SIG-M5 (cell line): ENCODE data around the gene OGFR.

ENCODE experiments used
- DNase-seq: peaks from one replicate; lab custom pipeline; 2025; lab: John Stamatoyannopoulos, UW

OGFR gene

DNA sequence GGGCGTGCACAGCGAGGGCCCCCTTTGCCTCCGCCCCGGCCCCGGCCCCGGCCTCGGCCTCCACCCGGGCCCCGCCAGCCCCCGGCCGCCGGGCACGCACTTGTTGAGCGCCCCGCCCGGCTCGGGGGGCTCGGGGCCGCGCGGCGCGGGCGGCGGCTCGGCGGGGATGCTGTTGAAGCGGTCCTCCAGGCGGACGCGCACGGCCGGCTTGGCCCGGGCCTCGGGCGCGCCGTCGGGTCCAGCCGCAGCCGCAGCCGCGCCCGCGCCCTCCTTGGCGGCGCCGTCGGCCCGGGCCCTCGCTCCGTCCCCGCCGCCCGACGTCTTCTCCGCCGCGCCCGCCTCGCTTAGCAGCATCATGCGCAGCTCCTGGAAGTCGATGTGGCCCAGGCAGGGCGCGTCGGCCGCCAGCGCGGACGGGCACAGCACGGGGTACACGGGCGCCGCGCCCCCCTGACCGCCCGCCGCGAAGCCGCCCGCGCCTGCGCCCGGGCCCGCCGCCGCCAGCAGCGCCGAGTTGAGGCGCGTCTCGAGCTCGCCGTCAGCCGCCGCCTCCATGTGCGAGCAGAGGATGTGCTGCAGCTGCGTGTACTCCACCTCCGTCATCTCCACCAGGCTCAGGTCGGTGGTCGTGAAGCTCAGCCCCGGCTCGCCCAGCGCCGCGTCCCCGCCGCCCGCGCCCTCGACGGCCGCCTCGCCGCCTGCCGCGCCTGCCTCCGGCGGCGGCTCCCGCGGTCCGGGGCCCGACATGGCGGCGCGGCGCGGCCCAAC is 56.5 kb downstream of the OGFR start:
- DNase-seq: no peak

DNA sequence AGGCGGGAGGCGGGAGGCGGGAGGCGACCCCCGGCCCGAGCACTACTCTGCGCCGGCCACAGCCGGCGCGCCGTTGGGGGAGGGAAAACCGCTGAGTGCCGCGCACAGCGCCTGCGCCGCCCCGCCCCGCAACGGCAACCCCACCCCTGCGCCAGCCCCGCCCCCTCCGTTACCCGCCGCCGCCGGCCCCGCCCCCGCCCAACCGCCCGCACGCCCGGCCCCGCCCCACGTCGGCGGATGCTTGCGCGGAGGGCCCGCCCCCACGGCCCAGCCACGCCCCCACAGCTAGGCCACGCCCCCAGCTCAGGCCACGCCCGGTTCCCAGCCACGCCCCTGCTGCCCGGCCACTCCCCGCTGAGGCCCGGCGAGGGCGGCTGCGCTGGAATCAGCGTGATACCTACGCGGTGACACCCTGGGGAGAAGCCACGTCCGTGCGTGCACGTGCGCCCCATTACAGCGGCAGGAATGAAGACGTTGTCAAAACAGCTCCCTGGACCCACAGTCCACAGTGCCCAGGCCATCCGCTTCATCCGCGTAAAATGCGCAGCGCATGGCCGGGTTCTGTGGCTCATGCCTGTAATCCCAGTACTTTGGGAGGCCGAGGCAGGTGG is 57.2 kb downstream of the OGFR start, which contains the start of gene TCFL5:
TSS of gene TCFL5 (minus strand) at position 97 of the 611 bp plus-strand sequence. CDS start 152 bp downstream, outside the sequence.
- no peak for DNase-seq
